Umbilical cord (tissue), 2 donors: ENCODE measurements around the gene HMGCLL1. TPM values are rescaled to one million over a fixed set of nuclear protein-coding genes. Genes with fewer than 3 reads are reported as not detected.

Experiments
- DNase-seq: peaks from one replicate; pipeline ENCODE4 v3.0.0-alpha.2; 2015; ENCODE audit warnings: low spot score
- total RNA-seq: library from RNA; depleted of rRNA; stranded (reverse); fragments of >200 nt; gene quantifications from one replicate; pipeline ENCODE4 v1.2.3, GENCODE V29; 2014; ENCODE audit warnings: low replicate concordance; ENCODE audit not compliant: insufficient read depth

Gene HMGCLL1
- total RNA-seq, 1 donor from 2014 or later, result 10.6 TPM

DNA sequence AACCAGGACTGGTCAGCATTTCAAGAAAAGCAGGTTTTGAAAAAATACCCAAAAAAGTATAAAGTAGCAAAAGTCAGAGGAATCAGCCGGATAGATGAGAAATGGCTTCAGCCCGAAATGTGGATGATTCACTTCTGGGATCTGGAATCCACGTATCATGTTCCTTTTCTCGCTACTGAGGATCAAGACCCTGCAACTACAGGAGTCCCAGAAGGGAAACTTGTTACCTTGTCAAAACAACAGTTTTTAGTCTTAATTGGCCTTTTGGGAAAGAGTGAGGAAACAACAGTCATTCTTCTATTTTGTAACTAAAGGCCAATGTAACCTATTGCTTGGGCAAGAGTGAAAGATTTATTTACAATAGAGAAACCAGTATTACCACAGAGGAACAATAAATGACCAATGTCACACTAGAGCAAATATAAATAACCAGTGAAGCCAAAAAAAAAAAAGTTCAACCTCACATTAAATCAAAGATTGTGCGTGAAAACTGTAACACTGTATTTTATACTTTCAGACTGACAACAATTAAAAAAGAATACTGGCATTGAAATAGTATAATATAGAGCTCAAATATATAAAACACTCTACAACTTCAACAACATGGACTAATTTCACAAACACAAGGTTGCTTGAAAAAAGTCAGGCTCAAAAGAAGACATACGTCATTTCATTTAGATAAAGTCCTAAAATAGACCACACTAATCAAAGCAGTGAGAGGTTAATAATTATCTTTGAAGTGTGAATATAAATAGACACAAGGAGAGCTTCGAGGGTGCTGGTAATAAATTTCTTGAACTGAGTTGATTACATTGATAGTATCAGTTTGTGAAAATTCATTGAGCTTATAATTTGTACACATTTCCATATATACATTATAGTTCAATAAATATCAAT, 135.5 kb downstream of the HMGCLL1 start:
- no peak for DNase-seq

- DNase-seq, result no peak
Measured at GRCh38 chr6:55438203-55438602, 140.8 kb downstream of the HMGCLL1 start.

GRCh38 chr6:55437141-55437540, 141.9 kb downstream of the HMGCLL1 start:
- no peak for DNase-seq

DNA sequence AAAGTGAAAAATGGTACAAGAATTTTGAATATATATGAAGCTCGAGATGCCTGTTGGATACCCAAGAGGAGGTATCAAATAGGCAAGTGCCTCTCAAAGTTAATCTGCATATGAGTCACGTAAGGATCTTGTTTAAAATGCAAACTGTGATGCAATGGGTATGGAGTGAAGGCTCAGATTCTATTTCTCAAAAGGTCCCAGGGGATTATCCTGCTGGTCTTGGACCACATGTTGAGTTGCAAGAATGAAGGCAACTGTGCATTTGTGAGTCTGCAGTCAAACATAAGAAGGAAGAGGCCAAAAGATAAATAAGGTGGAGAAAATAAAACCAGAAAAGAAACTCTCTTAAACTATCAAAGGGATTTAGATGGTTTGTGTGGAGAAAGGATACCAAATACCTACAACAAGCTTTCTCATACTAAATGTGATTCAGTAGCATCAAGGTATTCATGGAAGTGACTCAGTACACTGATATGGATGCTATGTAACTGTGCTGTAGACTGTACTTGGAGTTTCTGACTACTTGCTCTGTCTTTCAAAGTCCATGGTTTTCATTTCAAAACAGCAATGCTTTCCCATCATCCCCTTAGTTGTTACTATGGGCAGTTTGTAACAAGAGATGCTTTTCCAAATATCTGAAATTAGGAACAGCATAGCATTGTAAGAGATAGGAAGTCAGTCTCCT, 145.4 kb downstream of the HMGCLL1 start:
- DNase-seq, result no peak

DNA sequence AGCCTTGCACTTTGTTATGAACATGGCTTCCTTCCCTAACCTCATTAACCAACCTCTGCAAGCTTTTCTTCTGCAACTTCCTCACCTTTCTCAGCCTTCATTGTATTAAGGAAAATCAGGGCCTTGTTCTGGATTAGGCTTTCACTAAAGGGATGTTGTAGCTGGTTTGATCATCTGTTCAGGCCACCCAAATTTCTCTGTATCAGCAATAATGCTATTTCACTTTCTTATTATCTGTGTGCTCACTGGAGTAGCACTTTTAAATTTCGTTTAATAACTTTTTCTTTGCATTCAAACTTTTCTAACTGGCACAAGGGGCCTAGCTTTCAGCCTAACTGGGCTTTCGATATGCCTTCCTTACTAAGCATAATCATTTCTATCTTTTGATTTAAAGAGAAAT, 155.1 kb downstream of the HMGCLL1 start:
- no peak for DNase-seq

GRCh38 chr6:55410674-55411073, 168.3 kb downstream of the HMGCLL1 start:
- DNase-seq, result no peak

GRCh38 chr6:55405474-55406235, 173.3 kb downstream of the HMGCLL1 start:
- DNase-seq, result no peak

- peak; percentile 44 for DNase-seq
Measured at GRCh38 chr6:55399351-55399750, 179.6 kb downstream of the HMGCLL1 start.

DNA sequence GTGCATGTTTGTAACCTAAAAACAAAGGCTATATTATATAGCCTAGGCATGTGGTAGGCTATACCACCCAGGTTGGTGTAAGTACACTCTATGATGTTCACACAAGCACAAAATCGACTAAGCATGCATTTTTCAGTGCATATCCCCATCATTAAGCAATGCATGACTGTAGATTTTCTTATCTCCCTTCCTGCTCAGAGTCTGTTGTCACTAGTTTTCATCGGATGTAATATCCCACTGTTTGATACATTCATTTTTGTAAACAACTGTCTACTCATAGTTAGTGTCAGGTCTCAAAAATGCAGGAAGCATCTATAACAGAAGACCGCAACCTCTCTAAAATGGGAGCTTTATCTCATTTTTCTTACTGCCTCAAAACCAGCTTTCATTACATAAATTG, 181.0 kb downstream of the HMGCLL1 start:
- DNase-seq, result no peak

DNA sequence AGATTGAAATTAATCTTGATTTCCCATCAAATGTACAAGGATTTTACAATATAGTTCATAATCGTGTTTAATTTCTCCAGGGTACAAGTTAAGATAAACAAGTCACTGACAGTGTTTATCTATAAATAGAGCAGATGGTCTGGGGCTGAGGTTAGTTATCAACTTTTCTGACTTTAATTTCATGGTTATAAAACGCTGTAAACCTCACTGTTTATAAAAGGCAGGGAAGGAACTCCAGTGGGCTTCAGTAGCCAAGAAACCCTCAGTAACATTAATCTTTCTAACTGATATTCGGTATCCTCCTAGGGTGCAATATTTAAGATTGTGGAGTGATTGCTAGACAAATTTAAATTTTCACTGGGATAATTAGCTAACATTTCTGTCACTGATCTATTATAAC, 183.1 kb downstream of the HMGCLL1 start:
- DNase-seq, result no peak

DNA sequence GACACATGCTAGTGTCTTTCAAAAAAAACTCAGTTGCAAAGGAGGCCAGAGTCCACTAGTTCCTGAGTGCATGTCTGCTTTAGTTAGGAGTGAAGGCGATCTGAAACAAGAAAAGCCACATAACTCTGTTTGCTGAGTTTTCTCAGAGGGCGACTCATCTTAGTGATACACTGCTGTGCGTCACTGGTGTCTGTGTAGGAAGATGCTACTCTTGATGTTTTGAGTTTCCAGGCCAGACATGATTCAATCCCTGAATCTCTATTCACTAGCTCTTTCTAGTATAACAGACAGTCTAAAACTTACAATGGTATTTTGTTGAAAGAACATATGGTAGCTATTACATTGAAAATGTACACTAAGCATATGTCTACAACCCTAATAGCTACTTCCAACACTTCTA, 190.8 kb downstream of the HMGCLL1 start:
- DNase-seq, result peak; percentile 44
